NCI-H1417 treated with DMSO at 0.1 percent for 48 hours (cell line): Measurements from ENCODE around the gene RFX7.
"Not testable (repeated sequence)": the region's sequence is repeated elsewhere in the genome, so short reads cannot be mapped to it uniquely, and the experiment has no call there.

ENCODE experiments used
- DNase-seq: peaks from one replicate; lab custom pipeline; 2025; lab: John Stamatoyannopoulos, UW

RFX7 gene

GRCh38 chr15:56243163-56244037 lies at the start of gene RFX7:
RFX7 (minus strand) TSS chr15:56243879; CDS start chr15:56243285, 594 bp downstream.
- DNase-seq = peak; percentile 47

GRCh38 chr15:56292546-56293316 lies 49.1 kb upstream of the RFX7 start:
- no peak for DNase-seq

- DNase-seq = no peak
Measured at GRCh38 chr15:56291741-56292140, 48.1 kb upstream of the RFX7 start.

GRCh38 chr15:56286213-56286612 lies 42.5 kb upstream of the RFX7 start:
- DNase-seq = no peak

- DNase-seq = no peak
Measured at GRCh38 chr15:56281145-56281544, 37.5 kb upstream of the RFX7 start.

GRCh38 chr15:56273724-56274123 lies 30.0 kb upstream of the RFX7 start:
- no peak for DNase-seq

- no peak for DNase-seq
Measured at GRCh38 chr15:56272454-56272853, 28.8 kb upstream of the RFX7 start.

- not testable (repeated sequence) for DNase-seq
Measured at GRCh38 chr15:56266465-56266864, 22.8 kb upstream of the RFX7 start.

- no peak for DNase-seq
Measured at GRCh38 chr15:56261854-56262509, 18.3 kb upstream of the RFX7 start.

- not testable (repeated sequence) for DNase-seq
Measured at GRCh38 chr15:56257306-56257705, 13.6 kb upstream of the RFX7 start.

GRCh38 chr15:56254265-56254664 lies 10.6 kb upstream of the RFX7 start:
- no peak for DNase-seq

GRCh38 chr15:56252386-56252785 lies 8.7 kb upstream of the RFX7 start:
- no peak for DNase-seq

GRCh38 chr15:56251315-56252095 lies 7.8 kb upstream of the RFX7 start:
- no peak for DNase-seq

- DNase-seq = no peak
Measured at GRCh38 chr15:56250626-56251025, 6.9 kb upstream of the RFX7 start.

GRCh38 chr15:56249092-56249491 lies 5.4 kb upstream of the RFX7 start:
- no peak for DNase-seq

GRCh38 chr15:56248311-56248992 lies 4.8 kb upstream of the RFX7 start:
- DNase-seq = no peak

- no peak for DNase-seq
Measured at GRCh38 chr15:56247266-56247665, 3.6 kb upstream of the RFX7 start.

GRCh38 chr15:56245871-56246814 lies 2.5 kb upstream of the RFX7 start:
- peak; percentile 7 for DNase-seq

GRCh38 chr15:56244811-56245576 lies 1.3 kb upstream of the RFX7 start:
- DNase-seq = no peak
